KMS-11 (cell line): Measurements from ENCODE around the gene BGN.

Source experiments
- H2AFZ ChIP-seq: fragments of 200-600 bp; sonication (generic); 2 replicates; pipeline ENCODE4 v1.6.1; 2016; ENCODE audit warnings: antibody characterized with exemption, mixed run types, low read depth
- H3K27ac ChIP-seq: fragments of 200-600 bp; sonication (generic); 2 replicates; pipeline ENCODE4 v1.6.1; 2016; ENCODE audit warnings: mild to moderate bottlenecking, mixed run types
- H3K27me3 ChIP-seq: fragments of 200-600 bp; sonication (generic); 2 replicates; pipeline ENCODE4 v1.6.1; 2017; ENCODE audit warnings: mild to moderate bottlenecking, low read depth, mixed run types, moderate library complexity; ENCODE audit not compliant: insufficient read depth
- H3K36me3 ChIP-seq: fragments of 200-600 bp; sonication (generic); 2 replicates; pipeline ENCODE4 v1.6.1; 2017; ENCODE audit warnings: mild to moderate bottlenecking, mixed run types; ENCODE audit not compliant: insufficient read depth
- H3K4me1 ChIP-seq: fragments of 200-600 bp; sonication (generic); 2 replicates; pipeline ENCODE4 v1.6.1; 2016; ENCODE audit warnings: mild to moderate bottlenecking, low read depth, mixed run types; ENCODE audit not compliant: poor library complexity, severe bottlenecking
- H3K4me2 ChIP-seq: fragments of 200-600 bp; sonication (generic); 2 replicates; pipeline ENCODE4 v1.7.0; 2016; ENCODE audit warnings: mild to moderate bottlenecking, mixed run types
- H3K4me3 ChIP-seq: fragments of 200-600 bp; sonication (generic); IDR thresholded peaks from 2 replicates; pipeline ENCODE4 v1.6.1; 2017; ENCODE audit warnings: low read depth, low read length, mixed read lengths; ENCODE audit not compliant: insufficient read depth
- H3K79me2 ChIP-seq: fragments of 200-600 bp; sonication (generic); 2 replicates; pipeline ENCODE4 v1.6.1; 2016; ENCODE audit warnings: low read depth, mixed run types; ENCODE audit not compliant: insufficient read depth
- H3K9ac ChIP-seq: fragments of 200-600 bp; sonication (generic); 2 replicates; pipeline ENCODE4 v1.6.1; 2016; ENCODE audit warnings: mild to moderate bottlenecking, mixed run types
- H4K20me1 ChIP-seq: fragments of 200-600 bp; sonication (generic); 2 replicates; pipeline ENCODE4 v1.6.1; 2016; ENCODE audit warnings: mild to moderate bottlenecking, mixed run types; ENCODE audit not compliant: insufficient read depth
- TF ChIP-seq, protein P1 (sequence below): fragments of 200-600 bp; sonication (generic); conservative IDR thresholded peaks from 2 replicates; pipeline ENCODE4 v1.6.1; 2017; ENCODE audit warnings: low read depth, mild to moderate bottlenecking, antibody characterized with exemption, low read length, moderate library complexity, mixed read lengths

Gene BGN

GRCh38 chrX:153475751-153476281 is 19.0 kb upstream of the BGN start:
- Histone ChIP-seq H3K79me2 (no peaks in the 10 kb centered on the region), H2AFZ (no peak overlapping the region), H4K20me1 (no peaks in the 10 kb centered on the region), H3K27ac (no peak overlapping the region), H3K27me3 (peaks cover 11% of the 10 kb centered on the region; the same call in 1 of the 2 replicates), H3K4me3 (no peak overlapping the region), H3K9ac (no peak overlapping the region), H3K4me1 (no peaks in the 10 kb centered on the region), H3K36me3 (no peaks in the 10 kb centered on the region), H3K4me2 (no peak overlapping the region)
- TF ChIP-seq, protein P1, sequence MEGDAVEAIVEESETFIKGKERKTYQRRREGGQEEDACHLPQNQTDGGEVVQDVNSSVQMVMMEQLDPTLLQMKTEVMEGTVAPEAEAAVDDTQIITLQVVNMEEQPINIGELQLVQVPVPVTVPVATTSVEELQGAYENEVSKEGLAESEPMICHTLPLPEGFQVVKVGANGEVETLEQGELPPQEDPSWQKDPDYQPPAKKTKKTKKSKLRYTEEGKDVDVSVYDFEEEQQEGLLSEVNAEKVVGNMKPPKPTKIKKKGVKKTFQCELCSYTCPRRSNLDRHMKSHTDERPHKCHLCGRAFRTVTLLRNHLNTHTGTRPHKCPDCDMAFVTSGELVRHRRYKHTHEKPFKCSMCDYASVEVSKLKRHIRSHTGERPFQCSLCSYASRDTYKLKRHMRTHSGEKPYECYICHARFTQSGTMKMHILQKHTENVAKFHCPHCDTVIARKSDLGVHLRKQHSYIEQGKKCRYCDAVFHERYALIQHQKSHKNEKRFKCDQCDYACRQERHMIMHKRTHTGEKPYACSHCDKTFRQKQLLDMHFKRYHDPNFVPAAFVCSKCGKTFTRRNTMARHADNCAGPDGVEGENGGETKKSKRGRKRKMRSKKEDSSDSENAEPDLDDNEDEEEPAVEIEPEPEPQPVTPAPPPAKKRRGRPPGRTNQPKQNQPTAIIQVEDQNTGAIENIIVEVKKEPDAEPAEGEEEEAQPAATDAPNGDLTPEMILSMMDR, result no peak

DNA sequence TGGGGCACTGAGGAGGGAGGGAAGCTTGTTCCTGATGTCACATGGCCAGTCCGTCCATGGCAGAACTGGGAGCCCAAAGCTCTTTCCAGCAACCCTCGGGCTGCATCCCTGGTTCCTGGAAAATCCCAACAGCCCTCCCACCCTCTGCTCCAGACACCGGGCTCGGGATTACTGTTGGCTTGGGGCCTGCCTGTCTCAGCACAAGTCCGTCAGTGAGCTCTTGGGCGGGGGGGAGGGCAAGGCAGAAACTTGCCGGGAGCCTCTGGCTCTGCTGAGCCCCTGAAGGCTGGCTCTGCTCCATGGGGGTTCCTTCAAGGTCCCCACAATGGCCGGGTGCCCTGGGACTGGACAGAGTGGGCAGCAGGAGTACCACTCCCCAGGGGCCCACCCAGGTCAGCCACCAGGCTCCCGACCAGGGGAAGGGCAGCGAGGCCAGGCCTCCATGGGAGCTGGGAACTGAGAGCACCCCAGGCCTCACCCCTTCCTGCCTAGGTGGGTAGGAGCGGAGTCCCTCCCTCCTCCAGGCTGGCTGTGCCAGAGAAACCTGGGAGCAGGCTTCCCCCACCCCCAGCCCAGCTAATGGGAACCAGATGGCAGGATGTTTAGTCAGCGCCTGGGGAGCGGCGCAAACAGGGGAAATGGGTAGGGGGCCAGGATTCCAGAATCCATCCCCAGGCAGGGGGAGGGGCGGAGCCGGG is 18.0 kb upstream of the BGN start:
- no peak overlapping the region for H2AFZ ChIP-seq
- TF ChIP-seq, protein P1, result no peak
- H3K9ac ChIP-seq, result no peak overlapping the region
- H3K27ac ChIP-seq, result no peak overlapping the region
- no peak overlapping the region for H3K4me3 ChIP-seq
- peaks cover 11% of the 10 kb centered on the region; the same call in 1 of the 2 replicates for H3K27me3 ChIP-seq
- no peaks in the 10 kb centered on the region for H3K79me2 ChIP-seq
- no peaks in the 10 kb centered on the region for H4K20me1 ChIP-seq
- no peaks in the 10 kb centered on the region for H3K4me1 ChIP-seq
- H3K36me3 ChIP-seq, result no peaks in the 10 kb centered on the region
- H3K4me2 ChIP-seq, result no peak overlapping the region

- TF ChIP-seq, protein P1, result no peak
- Histone ChIP-seq H3K9ac (no peak overlapping the region), H3K4me3 (no peak overlapping the region), H3K36me3 (no peaks in the 10 kb centered on the region), H3K4me1 (no peaks in the 10 kb centered on the region), H3K27me3 (peaks cover 11% of the 10 kb centered on the region; the same call in 1 of the 2 replicates), H4K20me1 (no peaks in the 10 kb centered on the region), H3K4me2 (no peak overlapping the region), H3K79me2 (no peaks in the 10 kb centered on the region), H3K27ac (no peak overlapping the region), H2AFZ (no peak overlapping the region)
Measured at GRCh38 chrX:153477364-153477857, 17.4 kb upstream of the BGN start.

- H3K4me1 ChIP-seq, result no peaks in the 10 kb centered on the region
- no peak overlapping the region for H3K4me2 ChIP-seq
- H2AFZ ChIP-seq, result no peak overlapping the region
Measured at GRCh38 chrX:153477901-153478300, 16.9 kb upstream of the BGN start.

More at GRCh38 chrX:153477901-153478300, 16.9 kb upstream of the BGN start:
- Histone ChIP-seq H3K27ac (no peak overlapping the region), H3K9ac (no peak overlapping the region), H3K27me3 (peaks cover 13% of the 10 kb centered on the region; the same call in 1 of the 2 replicates), H4K20me1 (no peaks in the 10 kb centered on the region), H3K36me3 (no peaks in the 10 kb centered on the region), H3K79me2 (no peaks in the 10 kb centered on the region), H3K4me3 (no peak overlapping the region)
- TF ChIP-seq, protein P1, result no peak
